Measurements from ENCODE around the gene HSDL2. TPM values are rescaled to one million over a fixed set of nuclear protein-coding genes. Genes with fewer than 3 reads are reported as not detected.
"Not testable (repeated sequence)": the region's sequence is repeated elsewhere in the genome, so short reads cannot be mapped to it uniquely, and the experiment has no call there.

HSDL2 gene
- total RNA-seq, 1 donor from 2014 or later = 26.5 TPM

DNA sequence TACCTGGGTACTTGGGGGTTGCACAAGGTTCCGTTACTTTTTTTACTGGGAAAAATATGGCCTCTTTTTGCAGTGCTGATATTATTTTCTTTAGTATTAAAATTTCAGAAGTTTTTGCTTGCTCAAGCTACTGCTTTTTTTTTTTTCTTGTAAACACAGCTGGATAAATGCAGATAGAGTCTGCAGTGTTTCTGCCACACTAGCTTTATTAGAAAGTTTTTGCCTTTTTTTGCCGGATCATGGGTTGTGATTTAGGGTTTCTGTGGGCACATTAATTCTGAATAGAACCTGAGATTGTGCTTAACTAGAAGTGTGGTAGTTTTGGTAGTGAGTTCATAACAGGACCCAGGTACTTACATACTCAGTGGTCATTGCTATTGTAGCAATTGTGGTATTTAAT is 126.7 kb downstream of the HSDL2 start:
- Mint-ChIP-seq H3K4me3 (no peak overlapping the region), H3K27me3 (ENCODE audit: low read depth) (no peaks in the 10 kb centered on the region), H3K4me1 (no peaks in the 10 kb centered on the region), H3K27ac (no peak overlapping the region), H3K9me3 (peaks cover 4% of the 10 kb centered on the region), H3K36me3 (peaks cover 6% of the 10 kb centered on the region)
- DNase-seq (ENCODE audit: low spot score in 2 of 2, unreplicated experiment in 2 of 2) = no peak
- TF ChIP-seq, protein P1, sequence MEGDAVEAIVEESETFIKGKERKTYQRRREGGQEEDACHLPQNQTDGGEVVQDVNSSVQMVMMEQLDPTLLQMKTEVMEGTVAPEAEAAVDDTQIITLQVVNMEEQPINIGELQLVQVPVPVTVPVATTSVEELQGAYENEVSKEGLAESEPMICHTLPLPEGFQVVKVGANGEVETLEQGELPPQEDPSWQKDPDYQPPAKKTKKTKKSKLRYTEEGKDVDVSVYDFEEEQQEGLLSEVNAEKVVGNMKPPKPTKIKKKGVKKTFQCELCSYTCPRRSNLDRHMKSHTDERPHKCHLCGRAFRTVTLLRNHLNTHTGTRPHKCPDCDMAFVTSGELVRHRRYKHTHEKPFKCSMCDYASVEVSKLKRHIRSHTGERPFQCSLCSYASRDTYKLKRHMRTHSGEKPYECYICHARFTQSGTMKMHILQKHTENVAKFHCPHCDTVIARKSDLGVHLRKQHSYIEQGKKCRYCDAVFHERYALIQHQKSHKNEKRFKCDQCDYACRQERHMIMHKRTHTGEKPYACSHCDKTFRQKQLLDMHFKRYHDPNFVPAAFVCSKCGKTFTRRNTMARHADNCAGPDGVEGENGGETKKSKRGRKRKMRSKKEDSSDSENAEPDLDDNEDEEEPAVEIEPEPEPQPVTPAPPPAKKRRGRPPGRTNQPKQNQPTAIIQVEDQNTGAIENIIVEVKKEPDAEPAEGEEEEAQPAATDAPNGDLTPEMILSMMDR (IDR thresholded peaks at IDR 0.05; ENCODE audit: unreplicated experiment) = no peak

DNA sequence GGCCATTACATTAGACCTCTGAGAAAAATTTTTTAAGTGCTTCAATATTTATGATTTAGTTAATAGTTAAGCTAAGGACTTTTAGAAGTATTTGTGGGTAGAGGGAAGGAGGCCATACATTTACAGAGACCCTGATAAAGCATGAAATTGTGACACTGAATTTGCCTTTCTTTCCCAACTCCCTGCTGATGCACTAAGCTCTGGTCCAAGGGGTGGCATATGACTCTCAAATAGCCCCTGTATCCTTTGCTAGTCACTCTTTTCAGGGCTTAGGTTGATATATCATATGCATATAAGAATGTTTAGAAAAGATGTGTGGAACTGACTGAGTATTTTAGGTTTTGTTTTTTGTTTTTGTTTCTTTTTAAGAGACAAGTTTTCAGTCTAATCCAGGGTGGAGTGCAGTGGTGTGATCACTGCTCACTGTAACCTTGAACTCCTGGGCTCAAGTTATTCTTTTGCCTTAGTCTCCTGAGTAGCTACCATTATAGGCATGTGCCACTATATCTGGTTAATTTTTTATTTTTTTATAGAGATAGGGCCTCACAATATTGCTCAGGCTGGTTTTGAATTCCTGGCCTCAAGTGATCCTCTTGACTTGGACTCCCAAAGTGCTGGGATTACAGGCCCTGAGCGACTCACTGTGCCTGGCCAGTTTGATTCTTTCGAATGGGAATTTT is 127.2 kb downstream of the HSDL2 start:
- TF ChIP-seq, protein P1 (IDR thresholded peaks at IDR 0.05; ENCODE audit: unreplicated experiment) = no peak
- peaks cover 4% of the 10 kb centered on the region for H3K36me3 Mint-ChIP-seq
- H3K27me3 Mint-ChIP-seq (ENCODE audit: low read depth) = no peaks in the 10 kb centered on the region
- H3K9me3 Mint-ChIP-seq = peaks cover 4% of the 10 kb centered on the region
- no peak overlapping the region for H3K27ac Mint-ChIP-seq
- H3K4me3 Mint-ChIP-seq = no peak overlapping the region
- DNase-seq (ENCODE audit: low spot score in 2 of 2, unreplicated experiment in 2 of 2) = no peak
- H3K4me1 Mint-ChIP-seq = no peaks in the 10 kb centered on the region

GRCh38 chr9:112508377-112508776 is 128.5 kb downstream of the HSDL2 start:
- TF ChIP-seq, protein P1 (IDR thresholded peaks at IDR 0.05; ENCODE audit: unreplicated experiment) = no peak
- no peaks in the 10 kb centered on the region for H3K27me3 Mint-ChIP-seq (ENCODE audit: low read depth)
- no peak overlapping the region for H3K4me3 Mint-ChIP-seq
- no peaks in the 10 kb centered on the region for H3K9me3 Mint-ChIP-seq
- DNase-seq (ENCODE audit: low spot score in 2 of 2, unreplicated experiment in 2 of 2) = no peak
- H3K27ac Mint-ChIP-seq = no peak overlapping the region
- no peaks in the 10 kb centered on the region for H3K4me1 Mint-ChIP-seq
- H3K36me3 Mint-ChIP-seq = peaks cover 3% of the 10 kb centered on the region

- not testable (repeated sequence) for H3K4me1 Mint-ChIP-seq, H3K9me3 Mint-ChIP-seq
Observed at GRCh38 chr9:112512377-112512776, 132.5 kb downstream of the HSDL2 start.

GRCh38 chr9:112516769-112517168 is 136.9 kb downstream of the HSDL2 start:
- H3K27me3 Mint-ChIP-seq (ENCODE audit: low read depth) = no peaks in the 10 kb centered on the region
- TF ChIP-seq, protein P1 (IDR thresholded peaks at IDR 0.05; ENCODE audit: unreplicated experiment) = no peak
- no peaks in the 10 kb centered on the region for H3K9me3 Mint-ChIP-seq
- H3K4me3 Mint-ChIP-seq = no peak overlapping the region
- H3K36me3 Mint-ChIP-seq = peaks cover 3% of the 10 kb centered on the region
- H3K27ac Mint-ChIP-seq = no peak overlapping the region
- H3K4me1 Mint-ChIP-seq = peaks cover 6% of the 10 kb centered on the region
- DNase-seq (ENCODE audit: low spot score in 2 of 2, unreplicated experiment in 2 of 2) = no peak

More at GRCh38 chr9:112512377-112512776, 132.5 kb downstream of the HSDL2 start:
- H3K4me3 Mint-ChIP-seq; H3K27me3 Mint-ChIP-seq (ENCODE audit: low read depth); H3K27ac Mint-ChIP-seq; DNase-seq (ENCODE audit: low spot score in 2 of 2, unreplicated experiment in 2 of 2); H3K36me3 Mint-ChIP-seq: not testable (repeated sequence)

DNA sequence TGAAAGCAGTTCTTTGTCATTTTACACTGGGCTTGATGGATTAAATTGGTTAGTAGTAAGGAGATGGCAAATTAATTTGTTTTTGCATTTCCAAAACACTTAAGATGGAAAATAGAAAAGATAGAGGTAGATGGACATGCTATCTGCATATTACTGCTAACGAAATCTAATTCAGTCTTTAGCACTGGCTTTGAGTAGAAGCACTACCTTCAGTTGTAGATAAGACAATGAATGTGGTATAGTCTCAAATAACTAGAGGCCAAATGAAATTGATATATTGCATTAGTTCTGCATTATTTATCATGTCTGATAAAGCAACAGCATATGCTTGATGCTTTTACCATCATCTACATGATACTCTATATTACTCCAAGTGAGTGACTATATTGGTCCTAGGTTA is 140.2 kb downstream of the HSDL2 start:
- H3K27me3 Mint-ChIP-seq (ENCODE audit: low read depth) = no peaks in the 10 kb centered on the region
- H3K9me3 Mint-ChIP-seq = no peaks in the 10 kb centered on the region
- H3K36me3 Mint-ChIP-seq = no peaks in the 10 kb centered on the region
- peaks cover 6% of the 10 kb centered on the region for H3K4me1 Mint-ChIP-seq
- no peak overlapping the region for H3K27ac Mint-ChIP-seq
- no peak for DNase-seq (ENCODE audit: low spot score in 2 of 2, unreplicated experiment in 2 of 2)
- TF ChIP-seq, protein P1 (IDR thresholded peaks at IDR 0.05; ENCODE audit: unreplicated experiment) = no peak
- no peak overlapping the region for H3K4me3 Mint-ChIP-seq
